ENCODE data around the gene TRAPPC3L.

Gene TRAPPC3L

DNA sequence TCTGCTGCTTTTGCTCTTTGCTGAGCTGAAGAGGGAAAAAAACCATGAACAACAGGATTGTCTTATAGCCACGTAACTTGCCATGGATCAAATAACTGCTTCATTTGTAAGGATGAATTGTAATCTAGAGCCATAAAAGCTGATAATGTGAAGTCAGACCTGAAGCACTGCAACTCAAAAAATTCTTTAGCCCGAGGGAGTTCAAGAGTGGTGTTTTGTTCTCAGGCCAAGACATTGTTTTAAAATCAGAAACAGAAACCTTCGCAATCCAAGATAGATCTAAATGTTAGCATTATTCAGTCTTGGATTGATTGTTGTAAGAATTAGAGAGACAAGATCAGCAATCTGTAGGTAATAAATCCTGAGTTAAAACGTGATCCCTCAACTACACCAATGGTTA, at the start of gene TRAPPC3L:
Gene TRAPPC3L, minus strand, starts transcription at position 34 of the 400 bp plus-strand sequence. CDS start 170 bp downstream, outside the sequence.
- no peak for DNase-seq

- no peak for DNase-seq
Measured at GRCh38 chr6:116595247-116595646, 49.8 kb upstream of the TRAPPC3L start.

GRCh38 chr6:116586738-116587137, 41.3 kb upstream of the TRAPPC3L start:
- DNase-seq: no peak

GRCh38 chr6:116586276-116586675, 40.8 kb upstream of the TRAPPC3L start:
- DNase-seq: no peak

DNA sequence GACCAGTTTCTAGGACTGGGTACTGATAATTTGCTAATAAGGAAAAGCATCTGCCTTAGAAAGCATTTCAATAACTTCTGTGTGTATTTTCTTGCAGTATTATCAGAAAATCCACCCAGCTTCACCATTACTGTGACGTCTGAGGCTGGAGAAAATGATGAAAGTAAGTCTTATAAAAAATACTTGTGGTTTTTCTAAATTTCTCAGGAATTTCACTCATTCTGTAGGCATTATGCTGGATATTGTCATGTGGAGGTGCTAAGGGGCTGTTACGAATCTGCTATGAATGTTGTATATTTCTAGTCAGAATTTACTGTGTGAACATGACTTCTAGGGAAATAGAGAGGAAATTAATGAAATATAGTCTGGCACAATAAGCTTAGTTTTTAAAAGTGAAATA, 34.7 kb upstream of the TRAPPC3L start:
- no peak for DNase-seq

DNA sequence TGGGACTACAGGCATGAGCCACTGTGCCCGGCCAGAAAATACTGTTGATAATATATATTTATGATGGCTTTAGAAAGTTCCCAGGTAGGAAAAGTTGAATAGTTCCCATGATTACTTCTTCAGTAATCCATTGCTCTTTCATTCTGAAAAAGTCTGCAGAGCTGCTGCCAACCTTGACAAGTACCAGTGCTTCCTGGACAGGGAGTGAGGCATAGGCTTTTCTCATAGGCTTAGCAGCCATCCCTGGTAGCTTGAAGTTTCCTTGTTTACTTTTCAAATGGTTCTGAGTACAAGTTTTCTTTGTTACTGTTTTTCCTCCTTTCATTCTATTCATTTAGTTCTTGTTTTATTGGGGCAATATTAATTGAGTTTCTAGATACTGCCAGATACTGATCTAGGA, 33.7 kb upstream of the TRAPPC3L start:
- no peak for DNase-seq

DNA sequence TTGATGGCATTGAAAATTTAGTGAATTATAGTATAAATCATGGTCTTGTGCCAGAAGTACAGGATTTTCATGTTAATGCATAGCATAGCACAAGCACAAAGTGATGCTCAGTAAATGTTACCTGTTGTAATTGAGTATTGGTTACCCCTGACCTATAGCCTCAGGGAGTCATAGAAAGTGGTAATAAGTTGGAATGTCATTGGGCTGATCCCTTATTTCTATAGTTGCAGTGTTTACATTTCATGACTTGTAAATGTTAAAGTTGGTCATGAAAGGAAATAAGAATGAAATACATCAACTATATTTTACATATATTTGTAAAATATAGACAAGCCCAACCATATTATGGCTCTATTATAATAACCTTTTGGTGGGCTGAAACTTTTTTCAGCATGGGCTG, 32.9 kb upstream of the TRAPPC3L start:
- DNase-seq: no peak

DNA sequence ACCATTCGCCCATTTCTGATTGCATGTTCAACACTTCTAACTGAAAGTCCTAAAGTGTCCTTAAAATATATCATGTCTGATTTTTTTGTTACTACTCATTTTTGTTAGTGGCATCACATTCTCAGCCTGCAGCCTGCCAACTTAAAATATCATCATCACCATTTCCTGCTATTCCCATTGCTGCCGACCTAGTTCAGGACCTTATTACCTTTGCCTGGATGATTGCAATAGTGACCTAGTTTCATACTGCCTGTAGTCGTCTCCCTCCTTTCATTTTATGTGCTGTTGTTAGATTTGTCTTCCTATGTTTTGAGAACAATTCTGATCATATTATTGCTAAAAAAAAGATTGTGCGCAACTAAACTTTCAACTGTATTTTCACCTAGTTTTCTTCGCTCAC, 32.0 kb upstream of the TRAPPC3L start:
- DNase-seq: no peak

DNA sequence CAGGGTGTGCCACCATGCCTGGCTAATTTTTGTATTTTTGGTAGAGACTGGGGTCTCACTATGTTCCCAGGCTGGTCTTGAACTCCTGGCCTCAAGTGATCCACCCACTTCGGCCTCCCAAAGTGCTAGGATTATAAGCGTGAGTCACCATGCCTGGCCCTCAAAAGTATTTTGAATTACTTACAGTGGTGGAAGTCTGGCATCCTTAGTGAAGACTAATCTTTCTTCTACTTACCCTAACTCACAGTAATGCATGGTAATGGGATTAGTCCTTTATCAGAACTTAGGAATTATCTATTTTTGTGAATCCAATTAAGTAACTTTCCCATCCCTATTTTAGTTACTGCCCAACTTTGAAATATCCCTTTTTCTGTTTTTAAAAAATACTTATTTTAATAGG, 29.7 kb upstream of the TRAPPC3L start:
- no peak for DNase-seq

DNA sequence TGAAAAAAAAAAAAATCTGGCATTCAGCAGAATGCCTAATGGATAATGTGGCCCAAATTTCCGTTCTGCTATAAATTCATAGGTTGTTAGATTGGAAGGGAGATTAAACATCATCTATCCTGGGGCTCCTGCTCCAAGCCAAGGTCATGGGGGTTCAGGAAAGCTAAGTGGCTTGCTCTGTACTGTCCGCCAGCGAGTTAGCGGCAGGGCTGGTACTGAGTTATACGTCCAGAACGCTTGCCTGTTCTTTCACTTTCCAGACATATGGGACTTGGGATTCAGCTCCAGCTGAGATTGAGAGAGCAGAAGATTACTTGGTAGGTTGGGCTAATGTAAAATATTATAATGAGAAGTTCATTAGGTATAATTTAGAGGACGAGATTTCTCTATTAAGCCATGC, 26.7 kb upstream of the TRAPPC3L start:
- no peak for DNase-seq

DNA sequence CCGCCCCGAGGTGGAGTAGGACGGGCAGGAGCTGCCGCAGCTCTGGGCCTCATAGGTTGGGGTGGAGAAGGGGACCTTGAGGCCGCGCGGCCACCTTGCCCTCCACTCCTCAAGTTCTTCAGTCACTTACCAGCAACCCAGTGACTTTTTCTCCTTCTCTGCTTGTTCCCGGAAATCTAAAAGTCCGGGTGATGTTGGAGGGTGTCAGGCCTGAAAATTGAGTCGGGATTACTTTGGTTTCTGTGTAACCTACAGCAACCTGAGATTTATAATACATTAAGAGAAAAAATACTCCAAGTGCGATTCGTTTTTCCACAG, 26.2 kb upstream of the TRAPPC3L start:
- no peak for DNase-seq

DNA sequence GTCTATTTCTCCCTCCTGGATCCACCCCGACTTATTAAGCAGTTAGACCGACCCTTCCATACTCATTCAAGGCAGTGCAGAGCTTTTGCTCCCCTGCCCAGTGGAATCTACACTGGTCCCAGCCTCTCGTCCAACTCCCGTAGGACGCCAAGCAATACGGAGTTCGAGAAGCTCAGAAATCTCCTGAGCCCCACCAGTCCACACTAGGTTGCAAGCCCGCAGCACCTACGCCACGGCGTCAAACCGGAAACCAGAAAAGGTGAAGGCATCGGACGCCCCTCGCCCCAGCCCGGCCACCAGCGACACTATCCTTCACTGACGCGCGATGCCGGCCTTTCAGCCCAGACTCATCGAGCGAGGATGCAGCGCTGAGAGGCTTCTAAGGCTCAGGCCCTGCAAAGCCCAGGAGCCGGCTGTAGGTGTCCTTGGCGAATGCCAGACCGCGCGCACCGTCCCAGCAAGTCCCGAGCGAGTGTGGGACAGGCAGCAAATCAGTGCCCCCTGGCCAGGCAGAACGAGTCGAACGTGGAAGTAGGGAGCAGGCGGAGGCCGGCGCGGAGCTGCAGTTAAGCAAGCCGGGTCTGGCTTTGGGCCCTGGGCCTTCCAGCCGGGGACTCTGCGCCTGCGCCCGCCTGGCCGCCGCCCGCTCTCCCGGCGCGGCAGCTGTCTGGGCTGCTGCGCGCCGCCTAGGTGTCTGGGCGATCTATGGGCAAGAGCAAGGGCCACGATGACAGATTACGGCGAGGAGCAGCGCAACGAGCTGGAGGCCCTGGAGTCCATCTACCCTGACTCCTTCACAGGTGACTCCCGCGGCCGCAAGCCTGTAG, 25.6 kb upstream of the TRAPPC3L start, which contains the start of gene RWDD1:
Gene RWDD1, plus strand, starts transcription at position 649 of the 827 bp plus-strand sequence. Its CDS starts 79 bp downstream, at position 728.
- DNase-seq: peak; percentile 97

DNA sequence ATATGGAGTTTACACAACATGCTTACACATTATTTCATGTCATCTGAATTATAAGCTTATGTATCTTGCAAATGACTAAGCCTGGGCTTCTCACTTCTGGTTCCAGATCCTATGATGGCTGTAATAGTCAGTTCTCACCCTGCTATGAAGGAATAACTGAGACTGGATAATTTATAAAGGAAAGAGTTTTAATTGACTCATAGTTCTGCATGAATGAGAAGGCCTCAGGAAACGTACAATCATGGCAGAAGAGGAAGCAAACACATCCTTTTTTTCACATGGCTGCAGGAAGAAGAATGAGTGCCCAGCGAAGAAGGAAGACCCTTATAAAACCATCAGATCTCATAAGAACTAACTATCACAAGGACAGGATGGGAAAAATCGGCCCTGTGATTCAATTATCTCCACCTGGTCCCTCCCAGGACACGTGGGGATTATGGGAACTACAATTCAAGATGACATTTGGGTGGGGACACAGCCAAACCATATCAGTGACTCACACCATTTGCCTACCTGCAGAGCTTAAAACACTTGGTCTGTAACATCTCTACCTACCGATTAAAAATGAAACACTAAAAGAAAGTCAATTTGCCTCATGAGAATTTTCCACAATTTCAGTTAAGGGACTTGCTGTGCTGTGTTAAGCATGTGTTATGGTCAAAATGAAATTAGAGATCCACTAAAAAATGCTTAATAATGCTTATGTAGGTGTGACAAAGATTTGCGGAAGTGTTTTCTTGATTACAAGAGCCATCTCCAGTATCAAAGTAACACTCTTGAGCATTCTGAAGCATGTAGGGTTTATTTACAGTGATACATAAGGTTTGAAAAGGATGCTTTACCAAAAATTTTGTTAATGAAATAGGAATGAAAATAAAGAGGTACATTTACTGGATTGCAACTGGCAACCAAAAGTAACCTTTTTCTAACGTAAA, 23.6 kb upstream of the TRAPPC3L start:
- DNase-seq: no peak

- DNase-seq: no peak
Measured at GRCh38 chr6:116568111-116568510, 22.6 kb upstream of the TRAPPC3L start.

DNA sequence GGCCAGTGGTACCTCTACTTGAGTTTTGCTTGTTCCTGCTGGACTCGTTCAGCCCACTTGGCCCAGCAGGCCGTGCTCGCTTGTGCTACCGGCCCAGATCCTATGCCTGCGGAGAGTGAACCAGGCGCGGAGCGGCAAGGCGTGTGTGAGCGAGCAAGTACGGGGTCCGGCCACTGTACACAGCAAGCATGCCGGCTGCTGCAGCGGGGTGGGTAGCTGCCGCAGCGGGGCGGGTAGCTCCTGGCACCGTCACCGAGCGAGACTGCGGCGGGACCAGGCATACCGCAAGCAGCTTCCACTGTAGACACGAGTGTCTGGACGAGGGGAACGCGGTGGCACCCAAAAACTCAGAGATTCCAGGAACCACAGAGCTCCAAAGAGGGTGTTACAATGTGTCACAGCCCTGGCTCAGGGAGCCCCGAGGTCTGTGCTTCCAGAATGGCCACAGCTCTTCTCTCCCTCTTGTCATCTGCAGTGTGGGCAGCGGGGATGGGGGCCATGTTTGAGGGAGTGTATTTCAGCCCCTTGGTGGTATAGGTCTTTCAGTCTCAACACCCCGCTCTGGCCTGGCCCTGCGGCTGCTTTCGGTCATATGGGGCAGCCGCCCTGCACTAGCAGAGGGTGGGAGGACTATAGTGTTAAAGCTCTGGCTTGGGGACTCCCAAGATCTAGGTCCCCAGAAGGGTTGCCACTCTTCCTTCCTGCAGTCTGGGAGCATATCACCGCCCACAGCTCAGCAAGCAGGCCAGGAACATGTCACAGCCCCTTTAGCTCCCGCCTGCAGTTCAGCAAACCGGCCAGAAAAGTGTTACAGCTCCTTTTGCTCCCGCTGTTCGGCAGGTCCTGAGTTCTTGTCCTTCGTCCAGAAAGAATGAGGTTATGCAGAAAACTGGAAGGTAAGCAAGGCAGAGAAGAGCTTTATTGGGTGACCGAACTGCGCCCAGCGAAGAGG, 19.7 kb upstream of the TRAPPC3L start:
- DNase-seq: peak; percentile 11

- DNase-seq: no peak
Measured at GRCh38 chr6:116564311-116564710, 18.8 kb upstream of the TRAPPC3L start.

GRCh38 chr6:116563830-116564229, 18.3 kb upstream of the TRAPPC3L start:
- DNase-seq: no peak

DNA sequence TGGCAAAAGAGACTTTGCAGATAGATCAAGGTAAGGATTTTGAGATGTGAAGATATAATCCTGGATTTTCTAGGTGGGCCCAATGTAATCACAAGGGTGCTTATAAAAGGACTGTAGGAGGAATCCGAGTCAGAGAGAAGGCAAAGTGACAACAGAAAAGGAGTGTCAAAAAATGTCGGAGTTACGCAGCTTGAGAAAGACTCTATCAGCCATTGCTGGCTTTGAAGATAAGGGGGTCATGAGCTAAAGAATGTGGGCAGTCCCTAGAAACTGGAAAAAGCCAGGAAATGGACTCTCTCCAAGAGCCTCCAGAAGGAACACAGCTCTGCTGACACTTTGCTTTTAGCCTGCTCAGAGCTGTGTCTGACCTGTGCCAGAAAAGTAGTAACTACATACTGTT, 17.1 kb upstream of the TRAPPC3L start:
- DNase-seq: no peak

GRCh38 chr6:116562019-116562403, 16.5 kb upstream of the TRAPPC3L start:
- no peak for DNase-seq

- DNase-seq: peak; percentile 62
Measured at GRCh38 chr6:116561377-116562018, 16.0 kb upstream of the TRAPPC3L start.

DNA sequence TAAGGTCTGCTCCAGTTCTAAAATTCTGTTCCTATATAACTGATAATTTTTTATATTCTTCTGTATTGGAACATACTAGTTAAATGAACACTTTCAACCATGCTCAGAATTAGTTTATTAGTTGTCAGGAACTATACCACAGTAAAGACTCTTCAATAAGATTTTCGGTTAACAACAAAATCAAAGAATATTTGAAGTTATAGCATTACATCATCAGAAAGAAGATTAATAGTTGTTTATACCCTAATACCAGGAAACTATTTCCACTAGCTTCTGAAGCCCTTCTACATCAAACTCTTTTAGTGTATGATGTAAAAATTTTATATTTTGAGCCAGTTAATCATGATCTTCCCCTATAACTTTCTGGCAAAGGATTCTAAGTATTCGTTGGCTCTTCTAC, 14.6 kb upstream of the TRAPPC3L start:
- no peak for DNase-seq

DNA sequence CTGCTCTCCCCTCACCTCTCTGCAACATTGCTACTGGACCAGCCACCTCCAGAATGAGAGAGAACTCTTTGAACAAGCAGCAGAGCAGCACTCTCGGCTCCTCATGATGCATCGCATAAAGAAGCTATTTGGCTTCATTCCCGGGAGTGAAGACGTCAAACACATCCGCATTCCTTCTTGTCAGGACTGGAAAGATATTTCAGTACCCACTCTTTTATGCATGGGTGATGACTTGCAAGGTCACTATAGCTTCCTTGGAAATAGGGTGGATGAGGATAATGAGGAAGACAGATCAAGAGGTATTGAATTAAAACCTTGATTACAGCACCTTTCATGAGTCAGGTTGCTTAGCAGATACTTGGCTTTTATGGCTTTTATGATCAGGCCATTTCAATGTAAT, 12.4 kb upstream of the TRAPPC3L start:
- no peak for DNase-seq
